NAMALWA (cell line): ENCODE results near the gene C8A.

ENCODE experiments used
- DNase-seq: peaks from one replicate; pipeline ENCODE4 v3.0.0-alpha.2; 2015; ENCODE audit warnings: low spot score

Gene C8A

DNA sequence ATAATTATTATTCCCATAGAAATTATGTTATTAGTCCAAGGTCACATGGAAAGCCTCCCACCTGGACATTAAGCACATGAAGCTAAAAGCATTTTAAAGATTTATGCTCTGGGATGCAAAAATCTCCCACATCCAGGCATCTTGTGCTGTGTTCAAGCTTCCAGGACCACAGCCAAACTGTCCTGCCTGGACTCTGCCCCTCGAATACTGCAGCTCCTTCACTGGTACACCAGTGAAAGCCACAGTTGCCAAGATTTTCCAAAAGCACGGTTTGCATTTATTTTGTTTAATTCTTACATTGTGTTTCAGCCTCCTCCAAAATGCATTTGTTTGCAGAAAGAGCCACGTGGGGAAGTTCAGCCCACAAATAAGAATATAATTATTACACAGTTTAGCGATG, 72.6 kb downstream of the C8A start:
- no peak for DNase-seq

DNA sequence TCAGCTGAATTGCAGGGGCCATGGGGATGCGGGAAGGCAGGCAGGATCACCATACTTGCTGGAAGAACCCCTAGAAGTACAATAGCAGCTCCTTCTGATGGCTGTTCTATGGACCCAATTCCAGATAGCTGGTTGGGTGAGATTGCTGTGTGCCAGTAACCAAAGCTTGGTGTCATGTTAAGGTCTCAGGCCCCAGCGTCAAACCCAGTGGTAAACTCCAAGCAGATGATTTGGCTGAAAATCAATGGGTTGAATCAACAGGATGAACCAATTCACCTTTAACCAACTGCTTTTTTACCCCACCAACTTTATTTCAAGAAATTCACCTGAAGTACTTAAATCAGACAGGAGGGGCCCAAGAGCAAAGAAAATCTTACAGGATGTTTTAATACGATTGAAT, 73.4 kb downstream of the C8A start:
- DNase-seq: no peak

DNA sequence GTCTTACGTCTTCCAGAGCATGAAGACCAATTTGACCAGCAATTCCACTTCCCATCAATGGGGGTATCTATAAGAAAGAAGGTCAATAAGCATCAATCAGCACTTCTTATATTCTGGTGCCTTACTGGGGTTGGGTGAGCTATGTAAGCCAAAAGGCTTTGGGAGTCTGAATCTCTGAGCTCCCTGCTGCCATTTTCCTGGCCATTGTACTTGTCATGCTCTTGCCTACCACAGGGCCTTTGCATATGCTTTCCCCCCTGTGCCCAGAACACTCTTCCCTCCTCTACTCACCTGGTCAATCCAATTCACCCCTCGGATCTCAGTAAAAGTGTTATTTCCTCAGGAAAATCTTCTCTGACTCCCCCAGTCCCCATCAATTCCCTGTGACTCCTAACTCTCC, 74.9 kb downstream of the C8A start:
- no peak for DNase-seq

DNA sequence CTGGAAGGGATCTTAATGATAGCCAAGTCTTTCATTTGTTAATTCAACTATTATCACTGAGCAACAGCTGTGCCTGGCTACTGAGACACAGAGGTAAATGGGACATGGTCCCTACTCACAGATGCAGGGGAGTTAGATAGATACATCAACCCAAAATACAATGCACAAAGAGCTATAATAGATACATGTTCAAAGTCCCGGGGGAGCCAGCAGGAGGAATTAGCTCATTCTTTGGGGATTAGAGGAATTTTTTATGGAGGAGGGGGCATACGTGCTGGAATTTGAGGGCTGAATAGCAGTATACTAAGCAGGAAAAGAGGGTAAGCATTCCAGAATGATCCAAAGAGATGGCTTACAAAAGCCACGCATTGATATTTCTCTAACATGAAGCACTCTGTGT, 76.6 kb downstream of the C8A start:
- DNase-seq: no peak

DNA sequence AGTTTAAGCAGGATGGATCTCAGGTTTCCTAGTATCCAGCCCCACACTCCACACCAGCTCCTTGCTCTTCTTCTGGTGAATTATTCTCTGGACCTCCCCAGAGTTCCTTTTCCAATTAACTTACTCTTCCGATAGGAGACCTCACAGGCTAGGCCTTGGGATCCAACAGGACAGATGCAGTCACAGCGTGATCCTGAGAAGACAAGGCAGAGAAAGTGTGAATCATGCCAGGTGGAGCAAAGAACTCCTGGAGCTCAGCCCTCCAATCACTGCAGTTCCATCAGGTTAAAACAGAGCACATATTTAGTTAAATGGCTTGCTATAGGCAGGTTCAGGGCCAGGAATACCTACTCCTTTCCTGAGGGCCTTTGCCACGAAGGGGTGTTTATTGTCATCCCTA, 77.1 kb downstream of the C8A start:
- no peak for DNase-seq

DNA sequence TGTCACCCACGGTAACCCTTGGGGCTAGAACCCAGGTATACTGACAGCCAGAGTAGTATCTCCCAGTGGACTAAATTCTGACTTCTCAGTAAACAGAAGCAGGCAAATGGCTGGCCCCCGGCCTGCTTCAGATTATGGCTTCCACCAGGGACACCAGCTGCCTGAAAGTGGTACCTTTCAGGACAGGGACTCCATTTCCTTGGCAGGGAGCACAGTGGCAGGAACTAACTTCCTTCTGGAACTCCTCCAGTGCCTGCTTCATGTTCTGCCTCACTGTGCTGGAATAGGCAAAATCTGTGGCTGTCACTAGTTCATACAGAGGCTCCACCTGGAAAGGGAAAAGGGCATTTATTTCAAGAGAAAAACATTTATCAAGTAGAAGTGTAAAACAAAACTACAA, 78.6 kb downstream of the C8A start:
- DNase-seq: no peak

DNA sequence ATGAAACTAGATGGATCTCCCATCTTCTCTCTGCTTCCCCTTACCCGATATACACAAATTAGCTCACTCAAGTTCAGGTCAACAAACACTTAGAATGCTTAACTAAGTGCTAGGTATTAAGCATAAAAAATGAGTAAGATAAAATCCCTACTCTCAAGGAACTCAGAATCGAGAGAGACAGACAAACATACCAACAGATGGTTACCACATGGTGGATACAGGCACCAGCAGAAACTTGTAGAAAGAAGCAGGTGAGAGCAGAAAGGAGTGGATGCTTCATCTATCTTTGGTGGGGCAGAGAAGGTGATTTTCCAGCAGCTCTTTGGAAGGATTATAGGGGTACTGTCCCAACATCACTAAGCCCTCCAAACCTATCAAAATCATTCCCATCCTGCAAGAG, 79.0 kb downstream of the C8A start:
- DNase-seq: no peak

DNA sequence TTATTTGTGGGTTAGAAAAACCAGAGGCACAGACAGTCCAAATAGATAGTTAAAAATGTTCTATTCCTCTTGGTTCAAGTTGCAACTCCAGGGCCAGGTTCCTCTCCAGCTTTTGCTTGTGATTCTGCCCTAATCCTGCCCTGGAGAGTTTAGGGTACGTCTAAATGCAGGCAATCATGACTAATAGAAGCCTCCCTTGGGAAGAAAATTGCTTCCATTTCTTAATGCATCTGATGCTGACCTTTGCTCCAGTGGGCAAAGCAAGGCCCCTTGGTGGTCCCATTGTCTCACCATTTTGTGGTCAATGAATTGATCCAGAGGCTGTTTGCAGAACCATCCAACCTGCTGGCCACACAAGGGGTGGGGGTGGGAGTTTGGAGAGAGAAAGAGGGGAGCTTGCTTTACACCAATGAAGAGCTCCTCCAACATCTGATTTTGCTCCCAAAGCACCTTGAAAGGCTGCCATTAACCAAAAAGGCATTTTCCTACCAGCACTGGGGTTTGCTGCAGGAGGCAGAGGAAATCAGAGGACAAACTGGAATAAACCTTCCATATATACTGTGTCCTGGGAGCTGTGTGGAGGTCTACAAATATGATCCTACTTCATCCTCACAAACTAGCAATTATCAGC, 79.9 kb downstream of the C8A start:
- no peak for DNase-seq

DNA sequence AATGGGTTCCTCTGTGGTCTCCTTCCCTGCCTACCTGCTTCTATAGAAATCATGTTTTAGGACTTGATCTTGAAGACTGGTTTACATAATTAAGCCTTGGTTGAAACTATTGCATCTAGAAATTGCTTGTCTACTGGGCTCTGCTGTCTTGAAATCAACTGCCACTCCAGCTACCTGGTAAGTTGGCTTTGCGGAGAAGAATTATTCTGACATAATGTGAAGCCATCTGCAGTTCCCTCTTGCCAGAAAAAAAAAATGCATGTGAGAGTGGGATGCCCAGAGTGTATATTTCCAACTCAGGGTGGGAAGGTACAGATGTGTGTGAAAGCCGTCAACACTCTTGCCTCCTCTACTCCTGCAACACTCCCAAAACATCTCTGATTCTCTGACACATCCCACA, 84.0 kb downstream of the C8A start:
- no peak for DNase-seq

DNA sequence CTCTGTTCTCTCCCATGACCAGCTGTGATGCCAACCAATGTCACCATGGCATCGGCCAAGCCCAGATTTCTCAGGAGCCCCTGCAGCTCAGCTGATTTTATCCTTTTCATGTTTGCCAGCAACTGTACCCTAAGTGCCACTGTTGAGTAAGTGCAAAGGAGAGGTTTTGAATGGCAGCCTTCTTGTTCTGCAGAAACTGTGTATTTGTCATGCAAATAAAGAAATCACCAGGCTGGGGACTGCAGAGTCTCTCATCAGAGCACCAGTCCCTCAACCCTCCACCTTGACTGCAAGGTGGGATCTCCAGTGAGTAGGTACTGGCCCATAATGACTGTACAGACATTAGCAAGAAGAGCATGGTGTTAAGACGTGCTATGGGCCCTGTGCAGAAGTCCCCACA, 84.6 kb downstream of the C8A start:
- DNase-seq: no peak

DNA sequence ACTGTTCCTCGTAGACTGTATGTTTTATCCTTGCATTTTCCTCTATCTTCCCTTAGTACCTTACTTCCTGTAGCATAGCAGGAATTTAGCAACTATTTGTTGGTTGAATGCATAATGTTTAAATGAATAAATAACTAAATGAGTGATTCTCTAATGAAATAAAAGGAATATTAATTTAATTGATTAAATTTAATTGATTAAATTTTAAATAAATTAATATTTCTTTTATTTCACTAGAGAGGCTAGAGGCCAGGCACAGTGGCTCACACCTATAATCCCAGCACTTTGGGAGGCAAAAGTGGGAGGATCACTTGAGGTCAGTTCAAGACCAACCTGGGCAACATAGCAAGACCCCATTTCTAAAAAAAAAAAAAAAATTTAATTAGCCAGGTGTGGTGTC, 85.4 kb downstream of the C8A start:
- no peak for DNase-seq

DNA sequence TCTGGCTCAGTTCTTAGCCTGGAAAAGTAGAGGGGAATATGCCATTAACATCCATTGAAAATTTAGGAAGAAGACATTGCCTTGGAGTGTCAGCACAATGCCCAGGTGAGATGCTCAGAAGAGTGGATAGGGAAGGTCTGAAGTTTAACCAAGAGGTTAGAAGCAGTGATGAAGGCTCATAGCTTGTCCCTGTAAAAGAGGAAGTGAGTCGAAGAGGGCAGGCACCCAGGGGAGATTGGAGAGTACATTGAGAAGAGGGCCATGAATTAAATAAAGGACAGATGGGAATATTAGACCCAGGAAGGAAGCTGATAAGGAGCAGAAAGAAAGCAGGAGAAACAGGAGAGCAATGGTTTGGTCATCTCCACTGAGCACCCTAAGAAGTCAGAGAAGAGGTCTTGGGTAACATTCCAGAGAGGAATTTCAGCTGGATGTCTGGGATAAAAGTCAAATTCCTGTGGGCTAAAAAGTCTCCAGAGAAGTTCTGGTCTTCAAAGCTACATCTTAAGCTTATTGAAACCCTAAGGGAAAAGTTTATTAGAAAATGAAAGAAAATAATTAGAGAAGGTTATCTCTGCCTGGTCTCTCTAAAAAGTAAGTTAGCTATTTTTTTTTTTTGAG, 93.9 kb downstream of the C8A start:
- peak; percentile 7 for DNase-seq

DNA sequence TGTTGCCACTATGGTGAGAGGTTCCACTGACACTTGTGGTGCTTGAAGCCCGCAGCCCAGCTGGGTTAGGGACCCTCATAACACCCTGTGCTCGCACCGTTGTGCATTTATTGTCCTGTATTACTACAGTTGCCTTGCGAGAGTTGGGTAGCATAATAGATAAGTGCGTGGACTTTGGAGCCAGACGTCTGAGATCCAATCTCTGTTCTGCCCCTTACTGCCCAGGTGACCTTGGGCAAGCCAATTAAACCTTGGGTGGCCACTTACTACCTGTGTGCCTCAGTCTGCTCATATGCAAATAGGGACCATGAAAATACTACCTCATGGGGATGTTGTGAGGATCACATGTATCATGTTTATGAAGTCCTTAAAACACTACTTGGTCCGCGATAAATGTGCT, 97.9 kb downstream of the C8A start:
- DNase-seq: no peak

DNA sequence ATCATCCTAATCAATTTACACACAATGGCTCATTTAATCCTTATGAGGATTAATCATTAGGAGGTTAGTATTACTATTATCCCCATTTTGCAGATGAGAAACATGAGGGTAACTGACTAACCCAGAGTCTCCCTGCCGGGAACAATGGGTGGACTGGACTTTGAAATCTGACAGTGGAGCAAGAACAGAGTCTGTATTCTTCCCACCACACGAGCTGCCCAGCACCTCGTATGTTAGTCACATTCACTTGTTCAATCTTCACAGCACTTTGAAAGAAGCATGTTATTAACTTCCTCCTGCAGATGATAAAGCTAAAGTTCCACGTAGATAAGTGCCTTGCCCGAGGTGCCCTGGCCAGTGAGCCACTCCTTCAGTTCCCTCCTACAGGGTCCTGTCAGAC, 98.8 kb downstream of the C8A start:
- DNase-seq: no peak

DNA sequence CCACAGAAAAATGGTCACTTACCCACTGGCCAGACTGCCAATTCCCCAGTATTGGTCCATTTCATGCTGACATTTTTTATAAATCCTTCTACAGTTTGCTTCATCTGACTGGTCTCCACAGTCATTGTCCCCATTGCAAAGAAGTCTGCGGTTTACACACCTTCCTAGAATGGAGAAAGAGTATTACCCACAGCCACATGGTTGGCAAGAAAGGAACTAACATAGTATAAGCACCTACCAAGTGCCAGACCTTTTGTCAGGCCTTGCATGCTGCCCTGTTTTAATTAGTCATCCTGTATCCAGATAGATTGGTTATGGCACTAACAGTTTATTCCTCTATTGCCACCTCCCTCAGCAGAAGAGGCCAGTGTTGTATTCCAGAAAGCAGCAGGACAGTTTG, 100.1 kb downstream of the C8A start:
- DNase-seq: no peak

DNA sequence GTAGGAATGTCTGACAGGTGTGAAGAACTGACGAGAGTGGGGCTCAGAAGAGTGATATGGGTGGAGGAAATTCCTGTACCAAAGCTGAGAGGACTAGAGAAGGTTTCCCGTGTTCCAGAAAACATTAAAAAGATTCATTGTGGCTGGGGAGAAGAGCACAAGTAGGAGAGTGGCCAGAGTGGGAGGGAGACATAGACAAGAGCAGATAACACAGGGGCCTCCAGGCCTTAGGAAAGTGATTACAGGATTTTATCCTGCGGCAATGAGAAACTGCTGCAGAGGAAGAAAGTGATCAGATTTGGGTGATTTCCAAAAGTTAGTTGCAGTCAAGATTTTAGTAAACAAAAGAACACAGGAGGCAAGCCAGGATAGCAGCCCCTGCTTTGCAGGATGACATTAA, 103.3 kb downstream of the C8A start:
- DNase-seq: no peak

DNA sequence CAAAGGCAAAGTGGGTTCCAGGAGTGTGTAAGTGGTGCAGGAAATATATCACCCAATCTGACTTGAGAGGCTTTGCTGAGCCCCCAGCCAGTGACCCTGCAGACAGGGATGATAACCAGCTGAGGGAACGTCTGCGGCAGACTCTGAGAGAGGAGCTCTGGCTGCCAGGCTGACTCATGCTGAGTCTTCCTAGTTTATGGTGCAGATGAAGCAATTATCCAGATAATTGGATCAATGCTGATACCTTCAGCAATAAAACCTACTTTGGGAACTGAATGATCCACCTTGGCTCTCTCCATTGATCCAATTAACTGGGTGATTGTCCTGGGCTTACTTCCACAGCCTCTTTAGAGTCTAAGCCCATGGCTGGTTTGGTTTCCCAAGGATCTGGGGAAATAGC, 103.9 kb downstream of the C8A start:
- no peak for DNase-seq

DNA sequence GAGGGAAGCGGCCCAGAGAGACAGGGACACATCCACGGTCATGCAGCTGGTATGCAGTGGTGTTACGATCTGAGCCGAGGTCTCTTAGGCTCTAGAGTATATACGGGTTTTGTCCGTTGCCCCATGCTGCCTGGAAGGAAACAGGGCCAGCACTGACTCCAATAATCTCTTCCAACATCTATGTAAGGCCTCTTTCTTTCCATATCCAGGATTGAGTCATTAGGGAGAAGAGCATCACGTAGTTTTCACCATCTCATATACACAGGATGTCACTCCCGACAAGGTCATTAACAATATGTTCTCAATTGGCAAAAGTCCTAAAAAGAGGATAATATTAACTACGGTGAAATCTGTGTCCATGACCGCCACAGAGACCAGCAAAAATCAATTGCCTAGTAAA, 106.8 kb downstream of the C8A start:
- no peak for DNase-seq

DNA sequence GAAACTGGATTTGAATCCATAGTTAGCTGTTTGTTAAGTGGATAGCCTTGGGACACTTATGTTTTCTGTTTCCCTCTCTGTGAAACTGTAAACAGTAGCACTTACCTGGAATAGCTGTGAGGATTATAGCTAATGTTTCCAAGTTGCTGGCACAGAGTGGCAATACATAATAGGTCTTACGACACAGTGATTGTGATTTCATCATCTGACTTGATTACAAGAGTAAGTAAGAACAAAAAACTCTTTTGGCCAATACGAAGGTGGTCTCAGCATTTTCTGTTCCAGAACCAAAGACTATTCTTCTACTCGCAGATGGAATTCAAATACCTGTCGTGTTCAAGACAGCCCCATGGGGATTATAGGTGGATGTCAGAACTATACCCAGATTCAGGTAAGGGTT, 109.1 kb downstream of the C8A start:
- DNase-seq: no peak

DNA sequence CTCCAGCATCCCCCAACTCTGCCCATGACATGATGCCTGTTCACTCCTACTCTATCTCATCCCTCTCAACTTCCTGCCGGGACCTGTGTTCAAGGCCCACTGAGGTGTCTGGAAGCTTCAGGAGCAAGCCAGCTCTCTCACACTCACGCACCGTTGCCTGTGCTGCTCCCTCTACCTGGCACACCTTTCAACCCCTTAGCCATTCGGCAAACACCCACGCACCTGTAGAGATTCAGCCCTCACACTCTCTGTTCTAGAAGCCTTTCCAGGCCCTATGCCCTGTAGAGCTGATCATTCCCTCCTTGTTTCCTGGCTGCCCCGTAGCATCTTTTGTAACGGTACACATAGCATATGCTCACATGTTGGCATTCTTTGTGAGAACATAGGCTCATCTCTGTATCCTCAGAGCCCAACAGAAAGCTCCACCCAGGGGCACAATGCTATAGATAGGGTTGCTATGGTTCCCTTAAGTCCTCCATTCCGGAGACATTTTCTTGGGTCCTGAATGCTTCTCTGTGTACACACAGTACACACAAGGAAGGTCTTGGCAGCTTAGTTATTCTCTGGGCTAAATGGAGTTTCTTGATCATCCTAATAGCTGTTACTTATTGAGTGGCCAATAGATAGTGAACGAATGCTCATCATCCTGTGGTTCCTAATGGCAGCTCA, 109.9 kb downstream of the C8A start:
- no peak for DNase-seq

DNA sequence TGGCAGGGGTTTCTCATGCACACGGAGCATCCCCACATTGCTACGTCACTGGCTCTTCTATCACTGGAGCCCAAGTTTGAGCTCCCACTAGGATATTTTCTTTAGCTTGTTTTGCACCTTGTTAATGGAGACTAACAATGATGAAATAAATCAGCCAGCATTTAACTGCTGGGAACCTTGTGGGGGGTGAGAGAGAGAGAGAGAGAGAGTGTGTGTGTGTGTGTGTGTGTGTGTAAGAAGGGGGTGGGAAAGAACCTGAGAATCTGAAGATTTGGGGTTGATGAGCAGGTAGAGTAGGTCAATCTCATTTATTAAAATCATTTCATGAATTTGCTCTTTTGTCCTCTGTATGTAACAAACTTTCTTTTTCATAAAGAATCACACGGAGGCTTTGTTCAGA, 110.6 kb downstream of the C8A start:
- no peak for DNase-seq

DNA sequence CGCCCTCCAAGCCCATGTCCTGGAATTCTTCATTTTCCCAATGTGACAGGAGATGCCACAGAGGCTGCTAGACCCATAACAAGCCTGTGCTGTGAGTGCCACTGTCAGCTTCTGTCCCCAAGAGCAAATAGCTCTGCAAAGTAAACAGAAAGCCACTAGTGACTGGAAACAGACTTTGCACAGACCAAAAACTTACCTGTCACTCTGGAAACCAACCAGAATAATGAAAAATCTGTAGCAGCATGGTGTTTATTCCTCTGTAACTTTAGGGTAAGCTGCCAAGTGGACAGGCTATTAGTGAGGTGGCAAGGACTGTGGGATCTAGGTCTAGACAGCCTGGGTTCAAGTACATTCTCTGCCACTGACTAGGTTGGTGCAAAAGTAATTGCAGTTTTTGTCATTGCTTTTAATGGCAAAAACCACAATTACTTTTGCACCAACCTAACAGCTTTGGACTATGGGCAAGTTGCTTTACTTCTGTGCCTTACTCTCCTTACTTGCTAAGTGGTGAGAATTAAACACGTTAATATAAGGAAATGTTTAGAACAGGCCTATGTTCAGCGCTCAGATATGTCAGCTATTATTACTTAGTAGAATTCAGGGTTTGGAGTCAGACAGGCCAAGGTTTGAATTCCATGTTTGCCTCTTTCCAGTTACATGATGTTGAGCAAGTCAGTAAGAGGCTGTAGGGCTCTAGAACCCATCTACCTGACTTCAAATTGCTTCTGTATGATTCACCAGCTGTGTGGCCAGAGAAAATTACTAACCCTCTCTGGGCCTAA, 111.5 kb downstream of the C8A start, which contains the start of gene C8B:
TSS of gene C8B (minus strand) at position 100 of the 782 bp plus-strand sequence. CDS start at position 33, 67 bp downstream.
- DNase-seq: no peak

DNA sequence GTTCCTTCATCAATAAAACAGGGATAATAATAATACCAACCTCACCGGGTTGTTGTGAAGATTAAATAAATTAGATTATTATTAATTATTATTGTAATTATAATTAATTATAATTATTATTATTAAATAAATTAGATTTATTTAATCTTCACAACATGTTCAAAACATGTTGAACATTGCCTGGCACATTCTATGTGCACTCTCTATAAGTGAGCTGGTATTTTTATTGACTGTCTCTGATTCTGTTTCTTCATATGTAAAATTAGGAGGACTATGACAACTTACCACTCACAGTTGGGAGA, 112.1 kb downstream of the C8A start:
- DNase-seq: no peak
